ENCODE data around the gene GGT7. TPM values are rescaled to one million over a fixed set of nuclear protein-coding genes. Genes with fewer than 3 reads are reported as not detected.

Gene GGT7
- total and polyA plus RNA-seq, 9 of the 15 experiments (the other 6 are each of a cell fraction or from before 2014, with no cell fraction given): 0.04 to 18.3 (median 5.9) TPM

- TF ChIP-seq THAP7 (CRISPR knock-in tag; IDR thresholded peaks at IDR 0.05): no peak
- TF ChIP-seq ZNF140 (CRISPR knock-in tag; IDR thresholded peaks at IDR 0.05): no peak
- no peak for TF ChIP-seq MTF1 (CRISPR knock-in tag; IDR thresholded peaks at IDR 0.05; ENCODE audit: borderline replicate concordance)
- no peak for TF ChIP-seq FOXK1 (CRISPR knock-in tag; IDR thresholded peaks at IDR 0.05; ENCODE audit: borderline replicate concordance)
Measured at GRCh38 chr20:34849778-34850177, 22.9 kb downstream of the GGT7 start (continued).

GRCh38 chr20:34848597-34848996, 24.1 kb downstream of the GGT7 start:
- in situ Hi-C loops (cut with MboI): no loop called here
- BruUV-seq (replicated peaks): no TSS peak
- H3K27me3 ChIP-seq (ENCODE audit: control insufficient read depth in 2 of 2, insufficient read depth in 2 of 2, low read length in 2 of 2): no peaks in the 10 kb centered on the region
- peaks cover 3% of the 10 kb centered on the region for H3K9me1 ChIP-seq (ENCODE audit: control insufficient read depth, insufficient read depth, low read length)
- peaks cover 31% of the 10 kb centered on the region; the same call in 2 of the 3 replicates for H3K36me3 ChIP-seq (ENCODE audit: control insufficient read depth, insufficient read depth, low read length)
- 81% methylated on average over 5 of the region's 5 CpGs for WGBS (ENCODE audit: insufficient coverage, low coverage, missing lambda C conversion rate)
- H3K4me1 ChIP-seq (replicated peaks in 1 of 2; ENCODE audit: control insufficient read depth in 2 of 2, insufficient read depth in 2 of 2, low read length in 2 of 2): peaks cover 0 to 6% of the 10 kb centered on the region in 2 experiments; a peak in 1 of 5 replicates
- no peak overlapping the region for H3K9ac ChIP-seq (ENCODE audit: insufficient read depth in 1 of 2, low read depth in 2 of 2, low read length in 2 of 2)
- no peak for FAIRE-seq
- H3K4me2 ChIP-seq (ENCODE audit: insufficient read depth, low read length): no peak overlapping the region
- H4K20me1 ChIP-seq (replicated peaks; ENCODE audit: control insufficient read depth, insufficient read depth, low read length): no peaks in the 10 kb centered on the region
- intact Hi-C loops (cut with micrococcal nuclease): no loop called here
- POLR2A ChIA-PET: interaction anchor here (1.1 kb wide), 1 partner anchor 18 kb away, joined by 3 read pairs; no protein-coding TSS in a partner anchor
- TF ChIP-seq BCOR (IDR thresholded peaks at IDR 0.05): 0 out of 2 replicates have a peak, but pooled peaks have one; percentile 15
- no peak for TF ChIP-seq ZNF212 (CRISPR knock-in tag; IDR thresholded peaks at IDR 0.05)
- TF ChIP-seq RBM25 (IDR thresholded peaks at IDR 0.05; ENCODE audit: low read depth, low read length, severe bottlenecking): peak; percentile 85
- no peak for TF ChIP-seq SRSF3 (IDR thresholded peaks at IDR 0.05; ENCODE audit: insufficient read depth, low read length)
- TF ChIP-seq BRF1 (IDR thresholded peaks at IDR 0.05; ENCODE audit: borderline replicate concordance, extremely low read depth, insufficient read length): no peak
- no peak for TF ChIP-seq ZC3H11A (IDR thresholded peaks at IDR 0.05; ENCODE audit: low read depth, low read length)
- TF ChIP-seq ZNF146 (CRISPR knock-in tag; IDR thresholded peaks at IDR 0.05; ENCODE audit: unreplicated experiment): no peak
- TF ChIP-seq GATAD2B (IDR thresholded peaks at IDR 0.05; ENCODE audit: borderline replicate concordance): no peak
- TF ChIP-seq ATF7 (IDR thresholded peaks at IDR 0.05): no peak
- no peak for TF ChIP-seq ZNF232 (CRISPR knock-in tag; IDR thresholded peaks at IDR 0.05)
- TF ChIP-seq IFI16 (CRISPR knock-in tag; IDR thresholded peaks at IDR 0.05): no peak
- no peak for TF ChIP-seq ZEB2 (IDR thresholded peaks at IDR 0.05)
- no peak for TF ChIP-seq TAL1 (IDR thresholded peaks at IDR 0.05)
- no peak for TF ChIP-seq PCBP2 (IDR thresholded peaks at IDR 0.05; ENCODE audit: low read depth, low read length, poor library complexity, severe bottlenecking)
- H3K27ac ChIP-seq (ENCODE audit: extremely low read depth, low read depth, low read length): no peak overlapping the region
- H3K9me3 ChIP-seq (replicated peaks; ENCODE audit: control insufficient read depth, insufficient read depth, low read depth, low read length): no peaks in the 10 kb centered on the region
- H3K4me3 ChIP-seq: no peak overlapping the region
- CTCF ChIA-PET (ENCODE audit: low intra/inter-chr PET ratio): no interaction called here
- DNase-seq (ENCODE audit: extremely low read depth in 1 of 4, low spot score in 3 of 4): no peak
- H3K79me2 ChIP-seq (ENCODE audit: control insufficient read depth, insufficient read depth, low read length): no peaks in the 10 kb centered on the region
- no peak overlapping the region for H2AFZ ChIP-seq (ENCODE audit: low read depth, low read length)
- ATAC-seq: no peak
